SK-N-MC (cell line): ENCODE data around the gene NOG.

ENCODE experiments used
- EZH2 ChIP-seq: fragments of 200-600 bp; sonication (generic); IDR thresholded peaks from one replicate; pipeline ENCODE4 v1.6.1; 2017; ENCODE audit warnings: antibody characterized with exemption
- FOXP2 ChIP-seq: optimal IDR thresholded peaks from 2 replicates; pipeline ENCODE3; 2011; ENCODE audit warnings: mild to moderate bottlenecking, moderate library complexity; ENCODE audit not compliant: insufficient read depth; ENCODE audit errors: extremely low read length, control extremely low read depth
- POLR2AphosphoS5 ChIP-seq: IDR thresholded peaks from 2 replicates; pipeline ENCODE4 v1.6.1; 2012; ENCODE audit warnings: mild to moderate bottlenecking, low read depth, low read length, borderline replicate concordance

DNA sequence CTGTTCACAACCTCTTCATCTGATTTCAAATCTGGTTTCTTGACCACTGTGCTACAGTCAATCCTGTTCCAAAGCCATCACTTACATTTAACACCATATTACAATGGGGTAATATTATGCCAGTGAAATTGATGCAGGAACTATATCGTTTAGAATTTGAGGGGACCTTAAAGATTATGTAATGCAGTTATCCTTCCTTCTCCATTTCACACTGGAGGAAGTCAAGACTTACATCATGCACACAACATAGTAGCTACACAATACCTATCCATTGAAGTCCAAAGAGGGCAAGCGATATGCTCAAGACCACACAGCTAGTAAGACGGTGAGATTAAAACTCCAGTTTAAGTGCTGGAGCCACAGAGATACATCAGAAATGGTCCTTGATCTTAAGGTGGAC, 16.8 kb downstream of the NOG start:
- TF ChIP-seq EZH2 (no peak), POLR2AphosphoS5 (no peak), FOXP2 (no peak)
